KMS-11 (cell line): ENCODE data around the gene WARS2.

Experiments used
- H2AFZ ChIP-seq: fragments of 200-600 bp; sonication (generic); 2 replicates; pipeline ENCODE4 v1.6.1; 2016; ENCODE audit warnings: antibody characterized with exemption, mixed run types, low read depth
- H3K27ac ChIP-seq: fragments of 200-600 bp; sonication (generic); 2 replicates; pipeline ENCODE4 v1.6.1; 2016; ENCODE audit warnings: mild to moderate bottlenecking, mixed run types
- H3K27me3 ChIP-seq: fragments of 200-600 bp; sonication (generic); 2 replicates; pipeline ENCODE4 v1.6.1; 2017; ENCODE audit warnings: mild to moderate bottlenecking, low read depth, mixed run types, moderate library complexity; ENCODE audit not compliant: insufficient read depth
- H3K36me3 ChIP-seq: fragments of 200-600 bp; sonication (generic); 2 replicates; pipeline ENCODE4 v1.6.1; 2017; ENCODE audit warnings: mild to moderate bottlenecking, mixed run types; ENCODE audit not compliant: insufficient read depth
- H3K4me1 ChIP-seq: fragments of 200-600 bp; sonication (generic); 2 replicates; pipeline ENCODE4 v1.6.1; 2016; ENCODE audit warnings: mild to moderate bottlenecking, low read depth, mixed run types; ENCODE audit not compliant: poor library complexity, severe bottlenecking
- H3K4me2 ChIP-seq: fragments of 200-600 bp; sonication (generic); 2 replicates; pipeline ENCODE4 v1.7.0; 2016; ENCODE audit warnings: mild to moderate bottlenecking, mixed run types
- H3K4me3 ChIP-seq: fragments of 200-600 bp; sonication (generic); IDR thresholded peaks from 2 replicates; pipeline ENCODE4 v1.6.1; 2017; ENCODE audit warnings: low read depth, low read length, mixed read lengths; ENCODE audit not compliant: insufficient read depth
- H3K79me2 ChIP-seq: fragments of 200-600 bp; sonication (generic); 2 replicates; pipeline ENCODE4 v1.6.1; 2016; ENCODE audit warnings: low read depth, mixed run types; ENCODE audit not compliant: insufficient read depth
- H3K9ac ChIP-seq: fragments of 200-600 bp; sonication (generic); 2 replicates; pipeline ENCODE4 v1.6.1; 2016; ENCODE audit warnings: mild to moderate bottlenecking, mixed run types
- H4K20me1 ChIP-seq: fragments of 200-600 bp; sonication (generic); 2 replicates; pipeline ENCODE4 v1.6.1; 2016; ENCODE audit warnings: mild to moderate bottlenecking, mixed run types; ENCODE audit not compliant: insufficient read depth
- TF ChIP-seq, protein P1 (sequence below): fragments of 200-600 bp; sonication (generic); conservative IDR thresholded peaks from 2 replicates; pipeline ENCODE4 v1.6.1; 2017; ENCODE audit warnings: low read depth, mild to moderate bottlenecking, antibody characterized with exemption, low read length, moderate library complexity, mixed read lengths

The WARS2 gene

DNA sequence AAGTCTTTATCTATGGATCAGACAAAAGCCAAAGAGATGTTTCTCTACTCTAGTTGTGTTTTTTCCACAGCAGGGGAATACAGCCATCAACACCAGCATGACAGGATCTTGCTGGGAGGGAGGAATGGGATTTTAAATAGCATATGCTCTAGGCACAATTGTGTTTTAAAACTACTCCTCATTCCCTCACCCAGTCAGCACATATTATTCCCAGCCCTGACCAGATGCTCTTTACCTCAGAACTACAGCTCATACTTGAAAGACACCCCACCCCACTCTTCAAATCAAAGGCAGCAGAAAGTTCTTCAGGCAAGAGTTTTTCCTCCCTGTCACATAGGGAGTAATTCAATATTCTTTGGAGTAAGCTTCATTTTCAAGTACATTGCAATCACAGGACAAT is 106.1 kb downstream of the WARS2 start:
- Histone ChIP-seq H3K4me3 (no peak overlapping the region), H3K9ac (no peak overlapping the region), H3K4me2 (no peak overlapping the region), H3K79me2 (no peaks in the 10 kb centered on the region), H3K27ac (no peak overlapping the region), H2AFZ (no peak overlapping the region), H4K20me1 (no peaks in the 10 kb centered on the region), H3K36me3 (no peaks in the 10 kb centered on the region), H3K4me1 (no peaks in the 10 kb centered on the region), H3K27me3 (no peaks in the 10 kb centered on the region)
- TF ChIP-seq, protein P1, sequence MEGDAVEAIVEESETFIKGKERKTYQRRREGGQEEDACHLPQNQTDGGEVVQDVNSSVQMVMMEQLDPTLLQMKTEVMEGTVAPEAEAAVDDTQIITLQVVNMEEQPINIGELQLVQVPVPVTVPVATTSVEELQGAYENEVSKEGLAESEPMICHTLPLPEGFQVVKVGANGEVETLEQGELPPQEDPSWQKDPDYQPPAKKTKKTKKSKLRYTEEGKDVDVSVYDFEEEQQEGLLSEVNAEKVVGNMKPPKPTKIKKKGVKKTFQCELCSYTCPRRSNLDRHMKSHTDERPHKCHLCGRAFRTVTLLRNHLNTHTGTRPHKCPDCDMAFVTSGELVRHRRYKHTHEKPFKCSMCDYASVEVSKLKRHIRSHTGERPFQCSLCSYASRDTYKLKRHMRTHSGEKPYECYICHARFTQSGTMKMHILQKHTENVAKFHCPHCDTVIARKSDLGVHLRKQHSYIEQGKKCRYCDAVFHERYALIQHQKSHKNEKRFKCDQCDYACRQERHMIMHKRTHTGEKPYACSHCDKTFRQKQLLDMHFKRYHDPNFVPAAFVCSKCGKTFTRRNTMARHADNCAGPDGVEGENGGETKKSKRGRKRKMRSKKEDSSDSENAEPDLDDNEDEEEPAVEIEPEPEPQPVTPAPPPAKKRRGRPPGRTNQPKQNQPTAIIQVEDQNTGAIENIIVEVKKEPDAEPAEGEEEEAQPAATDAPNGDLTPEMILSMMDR: no peak

DNA sequence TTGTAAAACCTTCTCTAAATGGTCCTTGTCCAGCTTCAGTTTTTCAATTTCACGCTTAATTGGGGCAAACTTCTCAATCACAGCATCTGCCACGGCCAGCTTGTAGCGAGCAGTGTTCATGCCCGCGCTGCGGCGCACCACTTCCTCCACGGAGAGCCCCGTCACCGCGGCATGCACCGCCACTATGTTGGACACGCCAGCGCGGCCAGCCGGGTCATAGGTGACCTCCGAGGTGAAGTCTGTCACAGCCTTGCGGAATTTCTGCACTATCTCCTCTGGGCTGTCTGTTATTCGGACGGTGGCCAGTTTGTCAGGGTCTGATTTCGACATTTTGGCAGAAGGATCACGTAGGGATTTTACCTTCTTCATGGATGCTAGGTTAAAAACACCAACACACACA is 107.5 kb downstream of the WARS2 start:
- no peak overlapping the region for H3K9ac ChIP-seq
- H3K36me3 ChIP-seq: no peaks in the 10 kb centered on the region
- no peaks in the 10 kb centered on the region for H3K79me2 ChIP-seq

DNA sequence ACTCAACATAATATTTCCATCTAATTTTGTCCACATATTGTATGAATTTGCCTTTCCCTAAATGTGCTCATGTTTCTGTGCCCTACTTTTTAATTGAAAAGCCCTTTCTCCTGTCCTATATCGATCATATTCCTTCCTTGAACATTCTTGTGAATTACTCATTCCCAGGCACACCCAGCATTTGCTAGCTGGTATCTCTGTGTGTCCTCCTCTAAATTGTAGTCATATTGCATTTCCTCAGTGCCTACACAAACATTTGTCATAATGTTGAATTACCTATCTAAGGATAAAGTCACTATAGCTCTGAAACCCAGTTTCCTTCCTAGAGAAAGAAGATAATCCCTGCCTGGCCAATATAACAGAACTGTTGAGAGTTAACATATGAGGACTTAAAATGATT is 112.7 kb downstream of the WARS2 start:
- Histone ChIP-seq H4K20me1 (no peaks in the 10 kb centered on the region), H3K27ac (no peak overlapping the region), H3K27me3 (no peaks in the 10 kb centered on the region), H3K4me2 (no peak overlapping the region), H3K4me1 (no peaks in the 10 kb centered on the region), H2AFZ (no peak overlapping the region), H3K4me3 (no peak overlapping the region), H3K36me3 (no peaks in the 10 kb centered on the region), H3K9ac (no peak overlapping the region), H3K79me2 (no peaks in the 10 kb centered on the region)
- TF ChIP-seq, protein P1: no peak

More for the DNA sequence above, 107.5 kb downstream of the WARS2 start:
- H3K4me1 ChIP-seq: no peaks in the 10 kb centered on the region
- no peak overlapping the region for H3K4me3 ChIP-seq
- H3K4me2 ChIP-seq: no peak overlapping the region
- TF ChIP-seq, protein P1: no peak
- H2AFZ ChIP-seq: no peak overlapping the region
- H3K27ac ChIP-seq: no peak overlapping the region
- no peaks in the 10 kb centered on the region for H4K20me1 ChIP-seq
- no peaks in the 10 kb centered on the region for H3K27me3 ChIP-seq

DNA sequence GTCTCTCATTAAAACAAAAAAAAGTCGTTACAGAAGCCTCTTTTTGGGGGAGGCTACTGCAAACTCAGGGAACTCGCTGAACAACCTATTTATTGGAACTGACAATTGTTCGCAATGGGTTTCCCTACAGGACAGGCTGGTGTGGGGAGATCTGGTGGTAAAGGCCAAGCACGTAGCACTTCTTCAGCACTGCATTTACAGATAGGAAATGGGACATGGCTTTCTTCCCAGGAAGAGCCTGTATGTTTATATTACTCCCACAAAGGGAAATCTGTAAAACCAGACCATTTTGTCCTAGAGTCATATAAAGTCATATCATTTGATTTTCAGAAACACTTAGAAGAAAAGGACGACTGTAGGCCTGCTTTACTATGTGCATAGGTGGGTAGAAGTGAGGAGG is 113.5 kb downstream of the WARS2 start:
- Histone ChIP-seq H3K27me3 (no peaks in the 10 kb centered on the region), H3K9ac (no peak overlapping the region), H3K27ac (no peak overlapping the region), H4K20me1 (no peaks in the 10 kb centered on the region), H3K79me2 (no peaks in the 10 kb centered on the region), H3K36me3 (no peaks in the 10 kb centered on the region), H3K4me3 (no peak overlapping the region), H2AFZ (no peak overlapping the region), H3K4me2 (no peak overlapping the region), H3K4me1 (no peaks in the 10 kb centered on the region)
- TF ChIP-seq, protein P1: no peak

DNA sequence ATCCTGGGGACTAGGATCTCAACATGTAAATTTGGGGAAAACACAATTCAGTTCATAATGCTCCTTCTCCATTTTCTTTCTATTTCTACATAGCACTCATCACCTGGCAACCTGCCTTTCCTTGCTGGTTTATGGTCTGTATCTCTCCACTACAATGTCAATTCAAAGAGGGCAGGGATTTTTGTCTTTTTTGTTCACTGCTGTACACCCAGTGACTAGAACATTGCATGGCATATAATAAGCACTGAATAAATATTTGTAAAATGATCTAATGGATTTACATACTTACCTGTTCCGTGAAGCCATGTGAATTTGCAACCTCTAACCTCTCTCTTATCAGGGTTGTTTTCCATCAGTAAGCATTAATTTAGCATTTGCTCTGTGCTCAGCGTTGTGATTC is 124.9 kb downstream of the WARS2 start:
- no peak overlapping the region for H2AFZ ChIP-seq
- H3K27ac ChIP-seq: no peak overlapping the region
- TF ChIP-seq, protein P1: no peak
- H3K9ac ChIP-seq: no peak overlapping the region
- no peaks in the 10 kb centered on the region for H3K36me3 ChIP-seq
- H3K4me3 ChIP-seq: no peak overlapping the region
- no peaks in the 10 kb centered on the region for H4K20me1 ChIP-seq
- H3K79me2 ChIP-seq: no peaks in the 10 kb centered on the region
- H3K4me2 ChIP-seq: no peak overlapping the region
- peaks cover 6% of the 10 kb centered on the region for H3K4me1 ChIP-seq
- no peaks in the 10 kb centered on the region for H3K27me3 ChIP-seq
